Posterior vena cava (tissue), 2 donors: ENCODE data around the gene KCTD18. TPM values are rescaled to one million over a fixed set of nuclear protein-coding genes. Genes with fewer than 3 reads are reported as not detected.

Experiments
- DNase-seq: peaks from one replicate; pipeline ENCODE4 v3.0.0-alpha.2; 2020; ENCODE audit warnings: low spot score
- intact Hi-C, 2 donors: fragments of 100-400 bp; cut with DNase I; formaldehyde crosslinking; loops; one replicate each; pipeline versions ENCODE4 v1.14.1 to v1.14.2; 2022 to 2023
- total RNA-seq, 2 donors: library from RNA; stranded (reverse); fragmentation: NEBNext Ultra II Directional; extraction: Animal tissue kit (Norgen Biotek cat#: 25700); gene quantifications; one replicate each; pipeline ENCODE4 v1.2.1, GENCODE V29; 2021
- donor health status: DM: yes; HTN: yes; CAD: no.
- donor health status: DM: yes; HTN: yes; CAD: no.

Gene KCTD18
- total RNA-seq, 2 donors from 2014 or later: 13.8 to 18.5 TPM

- DNase-seq: no peak
- intact Hi-C loops: loop anchor here in 1 of 2 donors (10.0 kb wide), 1 partner anchor 162 kb away; the partner anchor contains the start of gene SPATS2L
Measured at GRCh38 chr2:200466425-200467418, 43.1 kb downstream of the KCTD18 start.

GRCh38 chr2:200463452-200463851 is 46.4 kb downstream of the KCTD18 start:
- intact Hi-C loops: loop anchor here in 1 of 2 donors (10.0 kb wide), 1 partner anchor 159 kb away; the partner anchor contains the start of gene SPATS2L
- no peak for DNase-seq

- no peak for DNase-seq
- intact Hi-C loops: loop anchor here in 1 of 2 donors (10.0 kb wide), 1 partner anchor 157 kb away; the partner anchor contains the start of gene SPATS2L
Measured at GRCh38 chr2:200461846-200462710, 47.8 kb downstream of the KCTD18 start.

DNA sequence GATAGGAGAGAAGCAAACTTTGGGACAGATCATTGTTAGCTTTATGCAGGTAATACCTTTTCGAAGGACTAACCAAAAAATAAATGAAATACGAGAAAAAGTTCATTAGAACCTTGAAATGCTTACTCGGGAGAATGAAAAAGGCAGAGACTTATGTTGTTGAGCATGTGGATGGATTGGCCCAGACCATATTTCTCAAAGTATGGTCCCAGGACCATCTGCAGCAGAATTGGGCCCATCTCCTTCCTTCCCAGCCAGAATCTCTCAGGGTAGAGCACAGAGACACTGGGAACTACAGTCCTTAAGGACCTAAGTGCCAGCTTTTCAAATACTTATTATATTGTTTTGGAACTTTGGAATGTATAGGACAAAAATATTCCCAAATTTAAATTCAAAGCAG is 50.8 kb downstream of the KCTD18 start:
- intact Hi-C loops: no loop called here
- DNase-seq: no peak

- DNase-seq: no peak
- intact Hi-C loops: no loop called here
Measured at GRCh38 chr2:200456567-200456966, 53.3 kb downstream of the KCTD18 start.

GRCh38 chr2:200455958-200456421 is 53.9 kb downstream of the KCTD18 start:
- DNase-seq: no peak
- intact Hi-C loops: no loop called here

- DNase-seq: no peak
- intact Hi-C loops: no loop called here
Measured at GRCh38 chr2:200454927-200455801, 54.7 kb downstream of the KCTD18 start.

- DNase-seq: no peak
- intact Hi-C loops: no loop called here
Measured at GRCh38 chr2:200453853-200454534, 55.9 kb downstream of the KCTD18 start.

GRCh38 chr2:200453142-200453852 is 56.6 kb downstream of the KCTD18 start:
- no peak for DNase-seq
- intact Hi-C loops: no loop called here

- intact Hi-C loops: no loop called here
- no peak for DNase-seq
Measured at GRCh38 chr2:200452377-200452776, 57.5 kb downstream of the KCTD18 start.

DNA sequence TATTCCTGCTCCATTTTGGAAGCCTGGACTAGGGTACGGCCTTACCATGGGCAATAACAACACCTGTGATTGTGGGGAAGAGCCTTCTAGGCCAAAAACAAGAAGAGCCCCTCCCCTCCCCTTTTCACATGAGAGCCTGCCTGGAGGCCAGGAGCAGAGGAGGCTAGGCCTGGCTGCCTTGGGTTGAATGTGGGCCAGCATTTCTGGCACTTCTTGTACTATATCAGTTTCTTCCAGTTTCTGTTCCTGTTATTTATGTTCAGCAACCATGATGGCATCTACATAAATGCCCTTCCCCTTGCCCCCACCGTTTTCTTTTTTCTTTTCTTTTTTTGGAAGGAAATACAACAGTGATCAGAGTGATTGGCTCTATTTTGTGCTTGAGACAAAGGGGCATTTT is 58.4 kb downstream of the KCTD18 start:
- intact Hi-C loops: no loop called here

GRCh38 chr2:200450288-200450687 is 59.6 kb downstream of the KCTD18 start:
- no peak for DNase-seq
- intact Hi-C loops: no loop called here

More for the DNA sequence above, 58.4 kb downstream of the KCTD18 start:
- DNase-seq: no peak

DNA sequence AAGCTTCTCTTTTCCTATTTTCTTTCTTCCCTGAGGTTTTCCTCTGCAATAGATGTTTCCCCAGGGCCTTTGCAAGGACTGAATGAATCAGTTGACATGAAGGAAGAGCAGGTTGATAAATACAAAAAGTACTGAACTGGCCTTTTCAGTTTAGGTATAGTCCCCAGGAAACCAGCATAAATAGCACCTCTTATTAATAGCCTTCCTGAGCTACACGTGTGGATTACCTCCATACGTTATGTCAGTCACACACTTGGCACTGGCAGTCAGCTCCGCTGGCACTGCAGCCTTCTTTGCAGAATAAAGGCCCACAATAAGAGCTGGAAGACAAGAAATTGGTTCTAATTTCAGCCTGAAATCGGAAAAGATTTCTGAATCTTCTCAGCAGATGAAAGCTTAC is 60.7 kb downstream of the KCTD18 start:
- DNase-seq: no peak

GRCh38 chr2:200448455-200448854 is 61.4 kb downstream of the KCTD18 start:
- intact Hi-C loops: no loop called here

More for the DNA sequence above, 60.7 kb downstream of the KCTD18 start:
- intact Hi-C loops: no loop called here

DNA sequence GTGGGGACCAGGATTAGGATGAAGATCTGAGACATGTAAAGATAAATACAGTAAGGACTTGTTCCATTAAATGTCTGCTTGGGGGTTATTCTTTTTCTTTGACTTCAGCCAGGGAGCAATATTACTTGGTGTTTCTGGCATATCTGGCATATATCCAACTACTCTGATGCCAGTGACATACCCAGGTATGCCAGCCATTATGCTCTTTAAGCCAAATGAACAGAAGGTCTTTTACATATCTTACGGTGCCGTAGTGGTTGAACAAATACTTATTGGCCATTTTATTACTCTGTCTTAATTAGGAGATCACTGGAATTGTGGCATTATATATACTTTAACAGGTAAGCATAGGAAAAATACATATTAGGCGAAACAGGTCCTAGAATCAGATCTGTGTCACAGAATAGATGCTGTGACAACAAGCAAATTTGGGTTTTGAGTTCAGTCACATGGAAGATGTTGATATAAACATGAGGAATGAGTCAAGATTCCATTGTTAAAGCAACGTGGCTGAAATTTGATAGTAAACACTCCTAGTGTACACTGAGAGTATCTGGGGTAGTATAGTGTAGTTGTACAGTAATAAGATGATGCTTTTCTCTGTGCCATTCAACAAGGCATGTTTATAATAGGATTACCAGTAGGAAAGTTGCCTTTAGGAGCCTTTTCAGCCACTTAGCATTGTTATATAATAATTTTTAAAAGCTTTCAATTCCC is 62.6 kb downstream of the KCTD18 start:
- no peak for DNase-seq
- intact Hi-C loops: no loop called here

More at GRCh38 chr2:200448455-200448854, 61.4 kb downstream of the KCTD18 start:
- no peak for DNase-seq

DNA sequence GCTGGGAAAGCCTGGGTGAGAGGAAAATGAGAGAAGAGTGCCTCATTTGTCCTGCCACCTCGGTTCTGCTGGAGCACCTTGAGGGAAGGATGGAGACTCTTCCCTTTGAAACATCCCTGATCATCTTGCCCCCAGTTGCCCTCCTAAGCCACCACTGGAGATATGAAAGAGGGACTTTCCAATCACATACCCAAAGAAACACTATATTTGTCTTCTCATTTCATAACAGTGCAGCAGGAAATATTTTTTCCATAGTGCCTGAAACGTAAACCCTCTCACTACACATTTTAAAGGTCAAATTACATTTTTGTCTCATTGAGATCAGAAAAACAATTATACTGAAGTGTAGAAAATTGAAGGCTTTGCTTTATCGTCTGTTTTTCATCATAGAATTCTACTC is 63.3 kb downstream of the KCTD18 start:
- intact Hi-C loops: no loop called here
- no peak for DNase-seq

DNA sequence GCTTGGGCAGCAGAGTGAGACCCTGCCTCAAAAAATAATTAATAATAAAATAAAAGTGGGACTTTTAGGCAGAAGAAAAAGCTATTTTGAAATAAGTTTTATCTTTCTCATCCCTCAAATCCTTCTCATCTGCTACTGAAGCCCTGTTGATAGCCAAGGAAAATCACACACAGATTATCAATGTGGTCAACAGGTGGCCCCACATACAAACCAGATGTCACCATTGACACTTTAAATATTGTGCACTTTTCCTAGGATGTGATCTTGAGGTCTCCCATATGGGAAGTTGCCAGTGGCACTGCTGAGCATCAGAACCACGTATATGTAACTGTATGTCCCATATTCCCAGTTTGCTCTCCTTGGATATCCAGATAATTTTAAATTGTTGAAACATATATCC is 64.6 kb downstream of the KCTD18 start:
- intact Hi-C loops: no loop called here
- no peak for DNase-seq
